A673 (cell line): ENCODE data around the gene CDT1.

ENCODE experiments used
- CTCF ChIP-seq: fragments of 300-800, 200-600 bp; sonication (generic); conservative IDR thresholded peaks from 2 replicates; pipeline ENCODE4 v1.5.1; 2017; ENCODE audit warnings: low read depth, mild to moderate bottlenecking, antibody characterized with exemption, low read length, moderate library complexity, mixed read lengths
- EZH2 ChIP-seq: fragments of 200-600 bp; sonication (generic); IDR thresholded peaks from 2 replicates; pipeline ENCODE4 v1.6.1; 2017; ENCODE audit warnings: borderline replicate concordance, low read depth, mild to moderate bottlenecking, mixed read lengths, antibody characterized with exemption, low read length; ENCODE audit not compliant: poor library complexity, severe bottlenecking

DNA sequence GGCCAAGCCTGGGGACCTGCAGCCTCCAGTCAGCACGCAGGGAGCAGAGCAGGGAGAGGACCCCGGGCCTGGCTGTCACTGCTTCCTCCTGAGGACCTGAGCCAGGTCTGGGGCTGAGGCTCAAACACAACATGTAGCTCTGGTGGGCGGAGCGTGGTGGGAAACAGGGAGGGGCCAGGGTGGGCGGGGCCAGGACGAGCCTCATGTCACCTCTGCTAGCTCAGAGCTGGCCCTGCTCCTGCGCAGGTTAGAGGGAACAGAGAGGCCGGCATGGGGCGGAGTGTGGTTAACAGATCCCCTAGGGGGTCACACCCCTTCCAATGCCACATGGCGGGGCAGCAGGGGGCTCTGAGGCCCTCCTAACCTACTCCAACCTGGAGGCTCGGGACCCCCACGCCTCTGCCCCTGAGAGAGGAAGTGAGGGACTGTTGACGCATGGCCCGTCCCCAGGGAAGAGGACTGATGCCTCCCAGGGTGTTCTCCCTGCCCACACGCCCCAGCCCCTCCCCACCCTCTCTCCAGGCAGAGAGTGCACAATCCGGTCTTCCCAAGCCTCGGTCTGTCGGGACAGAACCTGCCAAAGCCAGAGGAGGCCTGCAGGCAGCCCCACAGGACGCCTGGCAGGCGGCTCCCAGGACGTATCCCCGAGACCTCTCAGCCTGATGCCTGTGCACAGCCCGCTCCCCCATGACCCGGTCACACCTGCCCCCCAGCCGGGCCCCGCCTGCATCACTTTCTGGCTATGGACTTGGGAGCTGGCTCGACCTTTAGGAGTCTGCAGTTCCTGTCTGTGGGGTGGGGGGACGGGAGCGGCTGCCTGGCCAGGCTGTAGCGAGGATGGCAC lies 33.8 kb upstream of the CDT1 start:
- TF ChIP-seq EZH2, result no peak
- no peak for TF ChIP-seq CTCF
